Measurements from ENCODE around the gene MESP2. TPM values are rescaled to one million over a fixed set of nuclear protein-coding genes. Genes with fewer than 3 reads are reported as not detected.
A peak's percentile ranks its signal among the peaks of the same experiment; 100 is the strongest.

The MESP2 gene
- total RNA-seq, 2 experiments from 2014 or later = not detected

GRCh38 chr15:89815769-89816168 is 39.6 kb downstream of the MESP2 start:
- peaks cover 37 to 43% of the 10 kb centered on the region in 2 experiments for H3K27me3 ChIP-seq (ENCODE audit: control insufficient read depth in 1 of 2, insufficient read depth in 2 of 2, low read length in 2 of 2)
- ChIA-PET POLR2A (no interaction called here), CTCF (no interaction called here)
- H3K4me3 Mint-ChIP-seq = peak overlapping the region; percentile 67
- H3K27ac ChIP-seq (ENCODE audit: low read depth in 1 of 2, low read length in 2 of 2) = no peak overlapping the region
- no peak overlapping the region for H3K27ac Mint-ChIP-seq
- DNase-seq (no peak), ATAC-seq (ENCODE audit: poor library complexity) (no peak)
- H3K4me1 ChIP-seq (ENCODE audit: insufficient read depth, low read length) = peaks cover 12% of the 10 kb centered on the region
- H3K9me3 Mint-ChIP-seq = no peaks in the 10 kb centered on the region
- H3K4me1 Mint-ChIP-seq (ENCODE audit: low read depth) = peaks cover 5% of the 10 kb centered on the region
- no peaks in the 10 kb centered on the region for H3K36me3 Mint-ChIP-seq (ENCODE audit: low read depth)
- TF ChIP-seq CTCF (IDR thresholded peaks at IDR 0.05) = no peak
- H3K4me3 ChIP-seq (ENCODE audit: low read length) = no peak overlapping the region
- H3K36me3 ChIP-seq (ENCODE audit: insufficient read depth, low read length) = no peaks in the 10 kb centered on the region
- H3K9me3 ChIP-seq (ENCODE audit: control insufficient read depth in 1 of 2, insufficient read depth in 1 of 2, low read length in 2 of 2) = peaks cover 7 to 19% of the 10 kb centered on the region in 2 experiments
- intact Hi-C loops (cut with DNase I, micrococcal nuclease) = no loop called here
- H3K27me3 Mint-ChIP-seq = peaks cover 61% of the 10 kb centered on the region

- H3K36me3 ChIP-seq (ENCODE audit: insufficient read depth, low read length) = no peaks in the 10 kb centered on the region
- H3K9me3 Mint-ChIP-seq = no peaks in the 10 kb centered on the region
- no peak for DNase-seq
- no peak overlapping the region for H3K27ac ChIP-seq (ENCODE audit: low read depth in 1 of 2, low read length in 2 of 2)
- peaks cover 5% of the 10 kb centered on the region for H3K4me1 Mint-ChIP-seq (ENCODE audit: low read depth)
- ChIA-PET CTCF (no interaction called here), POLR2A (no interaction called here)
- intact Hi-C loops (cut with DNase I, micrococcal nuclease) = no loop called here
- H3K9me3 ChIP-seq (ENCODE audit: control insufficient read depth in 1 of 2, insufficient read depth in 1 of 2, low read length in 2 of 2) = peaks cover 7 to 19% of the 10 kb centered on the region in 2 experiments
- H3K4me3 ChIP-seq (ENCODE audit: low read length) = no peak overlapping the region
- peaks cover 36 to 41% of the 10 kb centered on the region in 2 experiments for H3K27me3 ChIP-seq (ENCODE audit: control insufficient read depth in 1 of 2, insufficient read depth in 2 of 2, low read length in 2 of 2)
- no peak overlapping the region for H3K4me3 Mint-ChIP-seq
- no peak for ATAC-seq (ENCODE audit: poor library complexity)
- TF ChIP-seq CTCF (IDR thresholded peaks at IDR 0.05) = no peak
- no peak overlapping the region for H3K27ac Mint-ChIP-seq
- peaks cover 67% of the 10 kb centered on the region for H3K27me3 Mint-ChIP-seq
- H3K36me3 Mint-ChIP-seq (ENCODE audit: low read depth) = no peaks in the 10 kb centered on the region
- peaks cover 12% of the 10 kb centered on the region for H3K4me1 ChIP-seq (ENCODE audit: insufficient read depth, low read length)
Measured at GRCh38 chr15:89817701-89818280, 41.7 kb downstream of the MESP2 start.

- Histone ChIP-seq H3K4me3 (ENCODE audit: low read length) (no peak overlapping the region), H3K27me3 (ENCODE audit: control insufficient read depth in 1 of 2, insufficient read depth in 2 of 2, low read length in 2 of 2) (peaks cover 32 to 36% of the 10 kb centered on the region in 2 experiments), H3K27ac (ENCODE audit: low read depth in 1 of 2, low read length in 2 of 2) (no peak overlapping the region), H3K36me3 (ENCODE audit: insufficient read depth, low read length) (no peaks in the 10 kb centered on the region), H3K4me1 (ENCODE audit: insufficient read depth, low read length) (peaks cover 12% of the 10 kb centered on the region), H3K9me3 (ENCODE audit: control insufficient read depth in 1 of 2, insufficient read depth in 1 of 2, low read length in 2 of 2) (peaks cover 7 to 19% of the 10 kb centered on the region in 2 experiments)
- H3K4me3 Mint-ChIP-seq = no peak overlapping the region
- TF ChIP-seq CTCF (IDR thresholded peaks at IDR 0.05) = no peak
- no peaks in the 10 kb centered on the region for H3K36me3 Mint-ChIP-seq (ENCODE audit: low read depth)
- H3K27me3 Mint-ChIP-seq = peaks cover 62% of the 10 kb centered on the region
- CTCF ChIA-PET = no interaction called here
- intact Hi-C loops (cut with DNase I, micrococcal nuclease) = no loop called here
- no peaks in the 10 kb centered on the region for H3K9me3 Mint-ChIP-seq
- POLR2A ChIA-PET = no interaction called here
- DNase-seq (no peak), ATAC-seq (ENCODE audit: poor library complexity) (no peak)
- H3K4me1 Mint-ChIP-seq (ENCODE audit: low read depth) = peaks cover 5% of the 10 kb centered on the region
- H3K27ac Mint-ChIP-seq = no peak overlapping the region
Measured at GRCh38 chr15:89818287-89818686, 42.2 kb downstream of the MESP2 start.
